Tibial nerve (tissue), 4 donors: ENCODE measurements around the gene CREBL2.
"Not testable (repeated sequence)": the region's sequence is repeated elsewhere in the genome, so short reads cannot be mapped to it uniquely, and the experiment has no call there.

ENCODE experiments used
- EP300 ChIP-seq, 2 donors: sonication (generic); formaldehyde crosslinking; IDR thresholded peaks; one replicate each; pipeline ENCODE4 v1.6.1; 2017; ENCODE audit warnings: antibody characterized with exemption in 2 of 2, mild to moderate bottlenecking in 1 of 2
- POLR2A ChIP-seq, 2 donors: fragments of 450-650 bp; IDR thresholded peaks; one replicate each; pipeline ENCODE4 v1.6.1; 2017; ENCODE audit warnings: antibody characterized with exemption in 2 of 2, mild to moderate bottlenecking in 2 of 2, moderate library complexity in 2 of 2
- TF ChIP-seq, protein P1 (sequence below), 5 experiments: fragments of 200-600 bp in 3 of 5; fragments of 450-650 bp in 2 of 5; sonication (generic) in 3 of 5; IDR thresholded peaks; one replicate each; pipeline ENCODE4 v1.5.1; 2016 to 2019; ENCODE audit warnings: antibody characterized with exemption in 5 of 5, mild to moderate bottlenecking in 3 of 5, moderate library complexity in 2 of 5

DNA sequence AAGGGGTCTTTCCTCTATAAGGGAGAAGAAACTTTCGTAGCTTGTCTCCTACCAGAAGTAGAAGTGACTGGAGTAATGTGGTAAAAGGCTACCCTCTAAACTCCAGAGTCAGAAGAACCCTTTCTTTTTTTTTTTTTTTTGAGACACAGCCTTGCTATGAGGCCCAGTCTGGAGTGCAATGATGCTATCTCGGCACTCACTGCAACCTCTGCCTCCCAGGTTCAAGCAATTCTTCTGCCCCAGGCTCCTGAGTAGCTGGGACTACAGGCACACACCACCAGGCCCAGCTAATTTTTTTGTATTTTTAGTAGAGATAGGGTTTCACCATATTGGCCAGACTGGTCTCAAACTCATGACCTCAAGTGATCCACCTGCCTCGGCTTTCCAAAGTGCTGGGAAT, 23.2 kb upstream of the CREBL2 start:
- TF ChIP-seq, protein P1, sequence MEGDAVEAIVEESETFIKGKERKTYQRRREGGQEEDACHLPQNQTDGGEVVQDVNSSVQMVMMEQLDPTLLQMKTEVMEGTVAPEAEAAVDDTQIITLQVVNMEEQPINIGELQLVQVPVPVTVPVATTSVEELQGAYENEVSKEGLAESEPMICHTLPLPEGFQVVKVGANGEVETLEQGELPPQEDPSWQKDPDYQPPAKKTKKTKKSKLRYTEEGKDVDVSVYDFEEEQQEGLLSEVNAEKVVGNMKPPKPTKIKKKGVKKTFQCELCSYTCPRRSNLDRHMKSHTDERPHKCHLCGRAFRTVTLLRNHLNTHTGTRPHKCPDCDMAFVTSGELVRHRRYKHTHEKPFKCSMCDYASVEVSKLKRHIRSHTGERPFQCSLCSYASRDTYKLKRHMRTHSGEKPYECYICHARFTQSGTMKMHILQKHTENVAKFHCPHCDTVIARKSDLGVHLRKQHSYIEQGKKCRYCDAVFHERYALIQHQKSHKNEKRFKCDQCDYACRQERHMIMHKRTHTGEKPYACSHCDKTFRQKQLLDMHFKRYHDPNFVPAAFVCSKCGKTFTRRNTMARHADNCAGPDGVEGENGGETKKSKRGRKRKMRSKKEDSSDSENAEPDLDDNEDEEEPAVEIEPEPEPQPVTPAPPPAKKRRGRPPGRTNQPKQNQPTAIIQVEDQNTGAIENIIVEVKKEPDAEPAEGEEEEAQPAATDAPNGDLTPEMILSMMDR (IDR thresholded peaks at IDR 0.05): not testable (repeated sequence)
- not testable (repeated sequence) for TF ChIP-seq POLR2A, EP300 (IDR thresholded peaks at IDR 0.05)
